HG03045 (cell line): ENCODE data around the gene VWC2L.

ENCODE experiments used
- ATAC-seq: cut with Tn5 transposase; IDR thresholded peaks from one replicate; pipeline ENCODE4 v1.9.1; 2021; ENCODE audit warnings: mild to moderate bottlenecking, moderate library complexity; ENCODE audit not compliant: unreplicated experiment

Gene VWC2L

DNA sequence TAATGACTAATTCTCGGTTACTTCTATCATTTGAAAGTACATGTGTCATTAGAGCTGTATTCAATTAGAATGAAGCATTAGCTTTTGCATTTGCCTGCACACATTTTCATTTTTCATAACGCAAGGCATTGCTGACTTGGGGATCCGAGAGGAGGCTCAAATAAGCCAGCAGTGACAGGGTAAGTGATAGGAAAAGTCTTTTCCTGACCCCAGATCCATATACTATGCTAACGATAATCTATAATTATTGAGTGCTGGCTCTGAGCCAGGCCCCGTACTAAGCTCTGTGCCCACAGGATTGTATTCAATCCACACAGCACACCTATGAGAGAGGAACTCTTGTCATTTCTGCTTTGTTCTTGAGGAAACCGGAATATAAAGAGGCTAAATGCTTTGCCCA is 168.2 kb downstream of the VWC2L start:
- no peak for ATAC-seq

DNA sequence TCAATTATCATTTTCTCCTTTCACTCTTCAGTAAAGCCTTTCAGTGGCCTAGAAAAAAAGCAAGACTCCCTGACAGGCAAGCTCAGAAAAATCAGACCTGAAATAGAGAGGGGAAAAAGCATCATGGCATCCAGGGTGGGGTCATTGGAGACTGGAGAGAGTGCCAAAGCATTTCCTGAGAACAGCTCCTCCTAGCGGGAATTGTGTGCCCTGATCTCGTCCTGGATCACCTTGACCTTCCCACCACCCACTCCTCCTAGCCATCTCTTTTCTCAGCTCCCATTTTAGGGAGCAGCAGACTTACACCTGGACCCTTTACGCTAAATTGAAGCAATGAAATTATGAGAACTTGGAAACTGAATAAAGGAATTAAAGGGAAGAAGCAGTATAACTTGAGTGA is 176.6 kb downstream of the VWC2L start:
- no peak for ATAC-seq

DNA sequence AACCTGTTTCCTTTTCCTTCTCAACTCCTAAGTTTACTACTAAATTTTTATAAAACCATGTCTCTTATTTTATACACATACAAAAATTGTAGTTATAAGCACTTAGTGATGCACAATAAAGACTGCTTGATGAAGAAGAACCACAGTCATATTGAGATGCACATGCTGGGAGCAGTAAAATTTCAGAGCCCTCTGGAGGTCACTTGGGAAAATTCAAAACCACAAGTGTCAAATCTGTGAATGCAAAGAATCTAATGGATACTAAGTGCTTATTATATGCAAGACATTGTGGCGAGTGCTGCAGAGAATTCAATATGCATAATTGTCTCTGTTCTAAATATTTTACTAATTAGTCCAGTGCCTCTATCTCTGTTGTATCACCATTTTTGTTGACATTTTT is 180.5 kb downstream of the VWC2L start:
- ATAC-seq: no peak

DNA sequence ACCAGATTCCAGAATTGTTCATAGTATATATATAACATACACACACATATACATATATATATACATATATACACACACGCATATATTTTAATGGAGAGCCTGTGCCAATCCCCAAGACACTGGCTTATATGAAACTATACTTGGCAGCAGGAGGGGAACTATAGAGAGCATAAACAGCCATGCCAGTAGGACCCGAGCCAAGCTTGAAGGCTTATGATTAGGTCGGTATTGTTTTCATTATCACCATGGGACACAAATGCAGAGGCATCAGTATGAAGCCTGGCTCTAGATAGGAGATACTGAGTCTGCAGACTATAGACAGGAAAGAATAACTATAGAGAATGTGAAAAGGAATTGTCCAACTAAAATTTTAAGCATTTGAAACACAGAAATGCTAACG is 181.2 kb downstream of the VWC2L start:
- ATAC-seq: no peak

DNA sequence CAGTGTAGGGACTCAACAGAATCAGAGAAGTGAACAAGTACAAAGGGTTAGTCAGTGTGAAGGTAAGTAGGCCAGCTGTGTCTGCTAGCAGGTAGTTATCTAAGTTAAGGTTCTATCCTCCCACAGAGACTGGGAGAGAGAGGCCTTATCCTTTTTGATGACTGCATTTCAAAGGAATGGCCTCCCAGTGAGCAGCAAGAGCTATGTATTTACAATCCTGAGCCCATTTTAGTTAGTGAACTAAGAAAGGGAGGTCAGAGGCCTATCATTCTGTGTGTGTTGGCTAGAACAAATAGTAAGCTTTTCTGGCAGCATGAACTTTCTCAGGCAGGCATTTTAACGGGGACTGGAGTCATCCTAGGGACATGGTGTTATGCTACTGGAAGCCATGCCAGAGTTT is 182.9 kb downstream of the VWC2L start:
- ATAC-seq: no peak

DNA sequence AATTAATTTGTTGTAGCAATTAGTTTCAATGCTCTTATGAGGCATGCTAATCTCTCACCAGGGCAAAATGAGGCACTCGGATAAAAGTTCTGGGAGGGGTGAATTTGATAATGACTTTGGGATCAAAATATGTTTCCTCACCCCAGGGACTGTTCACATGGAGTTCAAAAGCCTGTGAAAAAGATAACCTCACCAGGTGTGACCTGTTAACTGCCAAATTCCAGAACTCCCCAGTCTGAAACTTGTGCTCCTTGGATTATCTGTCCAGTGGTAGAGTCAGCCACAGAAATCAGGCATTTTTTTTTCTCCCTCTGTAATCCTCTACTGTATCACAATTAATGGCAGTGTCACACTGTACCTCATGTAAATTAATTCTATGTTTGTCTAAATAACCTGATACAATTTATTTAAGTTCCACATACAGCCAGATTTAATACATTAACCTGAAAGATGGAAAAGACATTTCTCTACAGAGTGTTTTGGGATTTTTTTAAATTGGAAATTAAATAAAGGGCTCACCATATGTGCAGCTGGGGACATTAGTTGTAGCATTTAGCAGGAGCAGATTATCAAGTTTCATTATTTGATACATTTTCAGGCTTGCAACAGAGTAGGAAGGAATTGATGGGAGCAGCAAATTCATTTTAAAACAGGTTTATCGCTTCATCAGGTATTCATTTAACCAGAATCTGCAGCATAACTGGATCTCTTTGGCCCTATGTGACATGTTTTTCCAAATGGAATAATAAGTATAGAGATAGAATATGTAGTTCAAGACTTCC is 191.2 kb downstream of the VWC2L start:
- ATAC-seq: no peak

DNA sequence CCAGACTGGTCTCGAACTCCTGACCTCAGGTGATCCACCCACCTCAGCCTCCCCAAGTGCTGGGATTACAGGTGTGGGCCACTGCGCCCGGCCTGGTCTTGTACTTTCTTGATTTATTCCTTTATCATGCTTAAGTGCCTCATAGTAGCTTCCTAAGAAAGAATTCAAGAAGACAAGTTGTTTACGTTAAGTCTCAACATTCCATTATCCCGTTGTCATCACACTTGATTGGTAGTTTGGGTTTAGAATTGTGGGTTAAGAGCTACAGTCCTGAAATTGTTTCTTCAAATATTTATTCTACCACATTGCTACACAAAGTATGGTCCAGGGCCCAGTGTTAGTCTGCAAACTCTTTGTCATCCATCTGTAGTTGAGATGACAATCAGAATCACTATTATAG is 194.0 kb downstream of the VWC2L start:
- no peak for ATAC-seq

DNA sequence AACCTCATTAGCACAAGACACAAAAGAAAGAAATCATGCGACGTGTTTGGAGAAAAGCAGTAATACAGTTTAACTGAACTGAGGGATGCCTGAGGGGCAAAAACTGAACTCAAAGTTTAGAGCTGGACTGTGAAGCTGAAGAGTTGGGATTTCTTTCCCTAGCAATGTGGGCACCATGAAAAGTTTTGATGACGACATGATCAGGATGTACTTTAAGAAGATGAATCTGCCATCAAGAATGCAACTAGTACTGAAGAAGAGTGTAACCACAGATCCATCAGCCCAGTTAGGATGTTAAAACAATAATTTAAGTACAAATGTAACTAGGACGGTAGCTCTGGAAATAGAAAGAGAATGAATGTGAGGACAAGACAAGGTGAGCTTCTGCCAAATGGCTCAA is 196.2 kb downstream of the VWC2L start:
- ATAC-seq: no peak

DNA sequence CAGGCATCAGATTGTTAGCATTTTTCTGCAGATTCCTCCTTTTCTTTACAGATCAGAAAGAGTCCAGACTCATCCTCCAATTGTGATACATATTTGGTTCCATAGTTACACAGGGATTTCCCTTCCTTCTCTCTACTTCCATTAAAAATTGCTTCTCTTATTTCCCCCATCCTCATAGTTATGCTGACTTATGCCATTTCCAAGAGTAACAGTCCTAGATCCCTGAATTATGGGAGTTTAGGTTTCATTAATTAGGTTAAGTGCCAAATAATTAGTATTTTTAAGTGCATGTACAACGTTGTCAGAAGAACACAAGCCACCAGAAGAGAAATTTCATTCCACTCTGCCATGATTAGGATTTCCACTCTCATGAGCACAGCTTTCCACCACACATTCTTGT is 200.2 kb downstream of the VWC2L start:
- no peak for ATAC-seq

DNA sequence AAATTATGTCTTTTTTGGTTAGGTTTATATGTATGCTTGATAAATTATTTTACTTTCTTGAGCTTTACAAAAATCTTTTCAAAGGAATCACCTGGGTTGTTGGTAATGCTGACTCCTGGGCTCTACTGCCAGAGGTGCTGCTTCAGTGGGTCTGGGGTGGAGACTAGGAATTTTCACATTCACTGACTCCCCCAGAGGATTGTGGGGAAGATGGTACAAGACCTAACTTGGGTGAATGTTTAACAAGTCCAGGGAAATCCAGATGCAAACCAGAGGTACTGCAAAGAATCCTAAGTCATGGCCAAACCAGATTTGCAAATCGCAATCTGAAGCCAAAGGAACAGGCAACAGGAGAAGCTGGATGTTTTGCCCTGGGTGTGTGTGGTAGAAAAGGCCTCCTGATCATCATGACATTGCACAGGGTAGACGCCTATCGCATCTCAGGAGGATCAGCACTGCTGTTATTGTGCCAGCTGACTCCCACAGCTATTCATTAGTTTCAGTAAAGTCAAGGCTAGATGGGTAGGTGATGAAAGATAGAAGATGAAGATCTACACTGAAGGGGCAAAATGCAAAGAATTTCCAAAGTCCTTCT is 213.4 kb downstream of the VWC2L start:
- no peak for ATAC-seq

DNA sequence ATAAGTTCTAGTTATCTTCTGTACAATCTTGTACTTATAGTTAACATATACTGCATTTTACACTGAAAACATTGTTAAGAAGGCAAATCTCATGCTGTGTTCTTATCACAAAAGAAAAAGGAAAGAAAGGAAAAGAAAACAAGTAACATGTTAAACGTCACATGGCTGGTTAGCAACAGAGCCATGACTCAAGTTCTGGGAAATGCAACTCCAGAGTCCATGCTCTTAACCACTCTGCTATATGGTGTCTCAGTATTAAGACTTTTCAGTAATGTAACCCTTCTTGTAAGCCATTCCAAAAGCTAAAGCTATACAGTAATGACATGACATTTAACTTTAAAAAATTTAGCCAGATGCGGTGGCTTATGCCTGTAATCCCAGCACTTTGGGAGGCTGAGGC is 217.2 kb downstream of the VWC2L start:
- no peak for ATAC-seq
